MM.1S (cell line): ENCODE results near the gene GMPR.

Source experiments
- EZH2 ChIP-seq: fragments of 300-600 bp; sonication (generic); optimal IDR thresholded peaks from 2 replicates; pipeline ENCODE3; 2017; ENCODE audit warnings: low read depth, mild to moderate bottlenecking, antibody characterized with exemption, low read length, mixed read lengths
- TF ChIP-seq, protein P1 (sequence below): fragments of 300-600 bp; sonication (generic); IDR thresholded peaks from 2 replicates; pipeline ENCODE4 v1.5.1; 2016; ENCODE audit warnings: antibody characterized with exemption, low read length, mixed read lengths

GRCh38 chr6:16243664-16244063 is 5.3 kb downstream of the GMPR start:
- TF ChIP-seq, protein P1, sequence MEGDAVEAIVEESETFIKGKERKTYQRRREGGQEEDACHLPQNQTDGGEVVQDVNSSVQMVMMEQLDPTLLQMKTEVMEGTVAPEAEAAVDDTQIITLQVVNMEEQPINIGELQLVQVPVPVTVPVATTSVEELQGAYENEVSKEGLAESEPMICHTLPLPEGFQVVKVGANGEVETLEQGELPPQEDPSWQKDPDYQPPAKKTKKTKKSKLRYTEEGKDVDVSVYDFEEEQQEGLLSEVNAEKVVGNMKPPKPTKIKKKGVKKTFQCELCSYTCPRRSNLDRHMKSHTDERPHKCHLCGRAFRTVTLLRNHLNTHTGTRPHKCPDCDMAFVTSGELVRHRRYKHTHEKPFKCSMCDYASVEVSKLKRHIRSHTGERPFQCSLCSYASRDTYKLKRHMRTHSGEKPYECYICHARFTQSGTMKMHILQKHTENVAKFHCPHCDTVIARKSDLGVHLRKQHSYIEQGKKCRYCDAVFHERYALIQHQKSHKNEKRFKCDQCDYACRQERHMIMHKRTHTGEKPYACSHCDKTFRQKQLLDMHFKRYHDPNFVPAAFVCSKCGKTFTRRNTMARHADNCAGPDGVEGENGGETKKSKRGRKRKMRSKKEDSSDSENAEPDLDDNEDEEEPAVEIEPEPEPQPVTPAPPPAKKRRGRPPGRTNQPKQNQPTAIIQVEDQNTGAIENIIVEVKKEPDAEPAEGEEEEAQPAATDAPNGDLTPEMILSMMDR = no peak
- TF ChIP-seq EZH2 = no peak
